Calu3 (cell line): Measurements from ENCODE around the gene NISCH. TPM values are rescaled to one million over a fixed set of nuclear protein-coding genes. Genes with fewer than 3 reads are reported as not detected.

ENCODE experiments used
- BruUV-seq: library from RNA; stranded (reverse); fragments of 400-500 nt; replicated peaks from 2 replicates; lab custom pipeline; 2021; lab: Mats Ljungman, UMichigan
- CTCF ChIA-PET: fragments of 300-600 bp; sonication (Branson Sonifier 250); formaldehyde crosslinking; loops from one replicate; lab custom pipeline; 2022; ENCODE audit warnings: antibody characterized with exemption; lab: Charles Lee
- DNase-seq: peaks from one replicate; pipeline ENCODE4 v3.0.0; 2022
- H3K27ac Mint-ChIP-seq: one replicate; pipeline ENCODE4 v1.8.0; 2022; ENCODE audit warnings: mixed read lengths; ENCODE audit not compliant: unreplicated experiment
- H3K27me3 Mint-ChIP-seq: one replicate; pipeline ENCODE4 v1.8.0; 2022; ENCODE audit warnings: mixed read lengths; ENCODE audit not compliant: unreplicated experiment
- H3K36me3 Mint-ChIP-seq: one replicate; pipeline ENCODE4 v1.8.0; 2022; ENCODE audit warnings: mild to moderate bottlenecking, moderate library complexity, mixed read lengths; ENCODE audit not compliant: insufficient read depth, unreplicated experiment
- H3K4me1 Mint-ChIP-seq: one replicate; pipeline ENCODE4 v1.8.0; 2022; ENCODE audit warnings: mild to moderate bottlenecking, low read depth, mixed read lengths; ENCODE audit not compliant: unreplicated experiment
- H3K4me3 Mint-ChIP-seq: one replicate; pipeline ENCODE4 v1.8.0; 2022; ENCODE audit warnings: mild to moderate bottlenecking, low read depth, moderate library complexity, mixed read lengths; ENCODE audit not compliant: unreplicated experiment
- H3K9me3 Mint-ChIP-seq: one replicate; pipeline ENCODE4 v1.8.0; 2022; ENCODE audit warnings: low read depth, mixed read lengths; ENCODE audit not compliant: unreplicated experiment
- CTCF ChIP-seq: fragments of 200-600 bp; IDR thresholded peaks from one replicate; pipeline ENCODE4 v1.8.0; 2022; ENCODE audit warnings: antibody characterized with exemption; ENCODE audit not compliant: unreplicated experiment
- intact Hi-C: fragments of 100-400 bp; cut with micrococcal nuclease; formaldehyde crosslinking; loops from one replicate; pipeline ENCODE4 v1.10.0; 2022; ENCODE audit not compliant: unreplicated experiment
- total RNA-seq: library from RNA; stranded (reverse); gene quantifications from 2 replicates; pipeline ENCODE4 v1.2.3, GENCODE V29; 2022

NISCH gene
- total RNA-seq, 1 experiment from 2014 or later = 58.6 TPM

- no peak for TF ChIP-seq CTCF
These were observed 13.6 kb upstream of the NISCH start for GRCh38 chr3:52441772-52442332.

GRCh38 chr3:52442409-52443267, 12.8 kb upstream of the NISCH start:
- no peak for TF ChIP-seq CTCF
- Mint-ChIP-seq H3K27ac (no peak overlapping the region), H3K36me3 (no peaks in the 10 kb centered on the region), H3K27me3 (no peaks in the 10 kb centered on the region), H3K4me3 (no peak overlapping the region), H3K9me3 (no peaks in the 10 kb centered on the region), H3K4me1 (no peaks in the 10 kb centered on the region)
- CTCF ChIA-PET = interaction anchor here (0.6 kb wide), 1 partner anchor 401 kb away, joined by 5 read pairs; no protein-coding TSS in a partner anchor
- BruUV-seq = no TSS peak
- no peak for DNase-seq
- intact Hi-C loops = no loop called here

More at GRCh38 chr3:52441772-52442332, 13.6 kb upstream of the NISCH start:
- DNase-seq = no peak
- H3K27me3 Mint-ChIP-seq = no peaks in the 10 kb centered on the region
- intact Hi-C loops = no loop called here
- no peaks in the 10 kb centered on the region for H3K4me1 Mint-ChIP-seq
- H3K27ac Mint-ChIP-seq = no peak overlapping the region
- CTCF ChIA-PET = interaction anchor here (0.6 kb wide), 1 partner anchor 402 kb away, joined by 5 read pairs; no protein-coding TSS in a partner anchor
- no peak overlapping the region for H3K4me3 Mint-ChIP-seq
- no peaks in the 10 kb centered on the region for H3K9me3 Mint-ChIP-seq
- no peaks in the 10 kb centered on the region for H3K36me3 Mint-ChIP-seq
- no TSS peak for BruUV-seq

- TF ChIP-seq CTCF = no peak
- Mint-ChIP-seq H3K27me3 (no peaks in the 10 kb centered on the region), H3K4me1 (peaks cover 2% of the 10 kb centered on the region), H3K4me3 (no peak overlapping the region), H3K27ac (no peak overlapping the region), H3K9me3 (no peaks in the 10 kb centered on the region), H3K36me3 (no peaks in the 10 kb centered on the region)
- DNase-seq = no peak
- CTCF ChIA-PET = interaction anchor here (0.7 kb wide), 1 partner anchor 673 kb away, joined by 4 read pairs; no protein-coding TSS in a partner anchor
- no TSS peak for BruUV-seq
- intact Hi-C loops = no loop called here
These were observed 12.2 kb upstream of the NISCH start for GRCh38 chr3:52443268-52443610.

GRCh38 chr3:52443791-52444687, 11.4 kb upstream of the NISCH start:
- H3K27ac Mint-ChIP-seq = no peak overlapping the region
- no peaks in the 10 kb centered on the region for H3K9me3 Mint-ChIP-seq
- no peak for TF ChIP-seq CTCF
- intact Hi-C loops = no loop called here
- CTCF ChIA-PET = interaction anchor here (0.7 kb wide), 1 partner anchor 672 kb away, joined by 4 read pairs; no protein-coding TSS in a partner anchor
- no TSS peak for BruUV-seq
- H3K36me3 Mint-ChIP-seq = no peaks in the 10 kb centered on the region
- DNase-seq = no peak
- H3K4me1 Mint-ChIP-seq = peaks cover 10% of the 10 kb centered on the region
- no peaks in the 10 kb centered on the region for H3K27me3 Mint-ChIP-seq
- no peak overlapping the region for H3K4me3 Mint-ChIP-seq
